Mesendoderm (in vitro differentiated cells): ENCODE results near the gene RALBP1.

Experiments used
- DNase-seq: peaks from one replicate; pipeline ENCODE4 v3.0.0; 2013
- H2AK5ac ChIP-seq: 2 replicates; pipeline ENCODE4 v1.6.1; 2013; ENCODE audit warnings: low read length, inconsistent platforms
- H2BK120ac ChIP-seq: 2 replicates; pipeline ENCODE4 v1.6.1; 2013; ENCODE audit warnings: low read depth, mild to moderate bottlenecking, low read length, moderate library complexity, mixed read lengths
- H2BK15ac ChIP-seq: replicated peaks from 2 replicates; pipeline ENCODE4 v1.6.1; 2013; ENCODE audit warnings: low read depth, mild to moderate bottlenecking, moderate library complexity
- H2BK5ac ChIP-seq: 2 replicates; pipeline ENCODE4 v1.6.1; 2013; ENCODE audit warnings: low read length, inconsistent platforms
- H3K18ac ChIP-seq: 2 replicates; pipeline ENCODE4 v1.6.1; 2013; ENCODE audit warnings: mild to moderate bottlenecking, low read length, mixed read lengths
- H3K23ac ChIP-seq: one replicate; pipeline ENCODE4 v1.6.1; 2013; ENCODE audit warnings: low read length
- H3K27ac ChIP-seq: 2 replicates; pipeline ENCODE4 v1.5.1; 2013; ENCODE audit warnings: low read depth, mild to moderate bottlenecking, inconsistent platforms, low read length, moderate library complexity
- H3K27me3 ChIP-seq: 2 replicates; pipeline ENCODE4 v1.6.1; 2013; ENCODE audit warnings: low read length, control low read depth, mild to moderate bottlenecking, inconsistent platforms; ENCODE audit not compliant: insufficient read depth, poor library complexity
- H3K36me3 ChIP-seq: 2 replicates; pipeline ENCODE4 v1.6.1; 2013; ENCODE audit warnings: low read length, inconsistent platforms; ENCODE audit not compliant: control insufficient read depth, insufficient read depth
- H3K4ac ChIP-seq: one replicate; pipeline ENCODE4 v1.6.1; 2013; ENCODE audit warnings: low read depth, mild to moderate bottlenecking, low read length, moderate library complexity
- H3K4me1 ChIP-seq: 2 replicates; pipeline ENCODE4 v1.6.1; 2013; ENCODE audit warnings: low read depth, low read length, inconsistent platforms; ENCODE audit not compliant: control insufficient read depth
- H3K4me2 ChIP-seq: 2 replicates; pipeline ENCODE4 v1.6.1; 2013; ENCODE audit warnings: low read length
- H3K4me3 ChIP-seq: 2 replicates; pipeline ENCODE4 v1.5.1; 2013; ENCODE audit warnings: mild to moderate bottlenecking, low read length
- H3K56ac ChIP-seq: one replicate; pipeline ENCODE4 v1.6.1; 2013; ENCODE audit warnings: low read length
- H3K79me1 ChIP-seq: 2 replicates; pipeline ENCODE4 v1.6.1; 2013; ENCODE audit warnings: low read length, inconsistent platforms
- H3K79me2 ChIP-seq: 2 replicates; pipeline ENCODE4 v1.6.1; 2013; ENCODE audit warnings: mild to moderate bottlenecking, low read length; ENCODE audit not compliant: control insufficient read depth, insufficient read depth
- H3K9ac ChIP-seq: 2 replicates; pipeline ENCODE4 v1.6.1; 2013; ENCODE audit warnings: low read length, inconsistent platforms
- H4K5ac ChIP-seq: one replicate; pipeline ENCODE4 v1.6.1; 2013; ENCODE audit warnings: low read length
- H4K8ac ChIP-seq: one replicate; pipeline ENCODE4 v1.6.1; 2013; ENCODE audit warnings: low read depth, mild to moderate bottlenecking, control low read depth, low read length, moderate library complexity
- WGBS: extraction: QIAGEN DNeasy Blood & Tissue Kit; methylation state at CpG from one replicate; pipeline ENCODE4 v1.1.7; 2013; ENCODE audit warnings: low lambda C conversion rate, missing lambda C conversion rate; ENCODE audit not compliant: insufficient coverage; ENCODE audit errors: extremely low coverage; 5-methylcytosine and 5-hydroxymethylcytosine counted together

The RALBP1 gene

DNA sequence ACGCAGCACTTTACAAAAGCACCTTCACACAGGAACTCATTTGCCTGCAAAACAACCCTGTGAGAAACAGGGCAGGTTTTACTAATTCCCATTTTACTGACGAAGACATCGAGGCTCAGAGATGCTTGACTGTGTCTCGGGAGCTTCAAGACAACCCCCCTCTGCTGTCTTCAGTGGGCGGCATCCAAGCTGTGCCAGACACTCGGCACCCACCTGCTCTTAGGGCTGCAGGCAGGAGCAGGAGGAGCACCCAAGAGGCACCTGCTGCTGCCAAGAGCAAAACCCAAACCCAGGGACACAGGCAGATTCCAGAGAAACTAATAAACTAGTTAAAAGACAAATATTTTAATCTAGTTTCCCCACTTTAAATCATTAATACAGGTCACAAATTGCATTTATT lies 71.2 kb downstream of the RALBP1 start:
- Histone ChIP-seq H2BK15ac (no peak overlapping the region), H3K36me3 (peaks cover 18% of the 10 kb centered on the region), H3K4me3 (no peak overlapping the region), H3K4me2 (no peak overlapping the region), H2BK120ac (no peak overlapping the region), H3K4me1 (no peaks in the 10 kb centered on the region), H3K23ac (no peak overlapping the region), H2BK5ac (no peak overlapping the region), H3K4ac (no peak overlapping the region), H2AK5ac (no peak overlapping the region), H3K79me2 (no peaks in the 10 kb centered on the region), H4K5ac (no peak overlapping the region), H3K56ac (no peak overlapping the region), H3K9ac (no peak overlapping the region), H3K27me3 (no peaks in the 10 kb centered on the region), H3K79me1 (peaks cover 4% of the 10 kb centered on the region), H3K27ac (no peak overlapping the region), H4K8ac (no peak overlapping the region), H3K18ac (no peak overlapping the region)
- no peak for DNase-seq
- no CpG with 5 or more reads among the region's 6 CpGs for WGBS

GRCh38 chr18:9547782-9548181 lies 72.5 kb downstream of the RALBP1 start:
- DNase-seq: no peak
- H2AK5ac ChIP-seq: no peak overlapping the region

GRCh38 chr18:9549405-9549804 lies 74.1 kb downstream of the RALBP1 start:
- no peak overlapping the region for H2BK15ac ChIP-seq
- no peak overlapping the region for H4K8ac ChIP-seq
- peaks cover 23% of the 10 kb centered on the region for H3K36me3 ChIP-seq
- DNase-seq: no peak
- H3K9ac ChIP-seq: no peak overlapping the region
- no peak overlapping the region for H4K5ac ChIP-seq
- H3K27me3 ChIP-seq: no peaks in the 10 kb centered on the region
- no peak overlapping the region for H3K4me3 ChIP-seq
- H3K79me2 ChIP-seq: no peaks in the 10 kb centered on the region
- H2BK5ac ChIP-seq: no peak overlapping the region
- no peak overlapping the region for H3K18ac ChIP-seq
- H3K4me2 ChIP-seq: no peak overlapping the region
- H2BK120ac ChIP-seq: no peak overlapping the region
- peaks cover 7% of the 10 kb centered on the region for H3K79me1 ChIP-seq
- no peak overlapping the region for H3K56ac ChIP-seq
- H3K4me1 ChIP-seq: no peaks in the 10 kb centered on the region
- no peak overlapping the region for H2AK5ac ChIP-seq
- WGBS: no CpG with 5 or more reads among the region's 7 CpGs
- H3K4ac ChIP-seq: no peak overlapping the region
- H3K23ac ChIP-seq: no peak overlapping the region
- no peak overlapping the region for H3K27ac ChIP-seq

More at GRCh38 chr18:9547782-9548181, 72.5 kb downstream of the RALBP1 start:
- H2BK15ac ChIP-seq: no peak overlapping the region
- H3K4me3 ChIP-seq: no peak overlapping the region
- H4K5ac ChIP-seq: no peak overlapping the region
- H3K56ac ChIP-seq: no peak overlapping the region
- no peaks in the 10 kb centered on the region for H3K79me2 ChIP-seq
- H2BK5ac ChIP-seq: no peak overlapping the region
- H3K4me2 ChIP-seq: no peak overlapping the region
- WGBS: no CpG with 5 or more reads among the region's 7 CpGs
- H2BK120ac ChIP-seq: no peak overlapping the region
- no peaks in the 10 kb centered on the region for H3K4me1 ChIP-seq
- no peak overlapping the region for H3K9ac ChIP-seq
- peak overlapping the region; percentile 37 for H3K27ac ChIP-seq
- no peak overlapping the region for H3K18ac ChIP-seq
- no peak overlapping the region for H4K8ac ChIP-seq
- H3K4ac ChIP-seq: no peak overlapping the region
- H3K36me3 ChIP-seq: peaks cover 20% of the 10 kb centered on the region
- no peak overlapping the region for H3K23ac ChIP-seq
- H3K27me3 ChIP-seq: no peaks in the 10 kb centered on the region
- peaks cover 7% of the 10 kb centered on the region for H3K79me1 ChIP-seq

DNA sequence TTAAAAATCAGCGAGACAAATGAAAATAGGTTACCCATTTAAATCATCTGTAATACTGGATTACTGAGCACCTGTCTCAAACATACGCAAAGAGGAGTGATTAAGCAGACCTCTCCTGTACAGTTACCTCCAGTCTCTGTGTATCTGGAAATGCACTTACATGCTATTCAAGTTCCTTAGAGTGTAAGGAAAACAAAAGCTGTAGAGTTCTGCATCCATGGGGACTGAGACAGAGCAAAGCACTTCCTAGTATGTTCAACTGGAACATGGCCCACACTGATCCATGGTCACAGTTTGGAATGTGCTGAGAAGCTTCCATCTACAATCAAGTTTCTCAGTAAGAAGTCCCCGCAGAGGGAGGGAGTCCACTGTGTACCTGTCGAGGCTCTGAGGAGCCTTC lies 75.1 kb downstream of the RALBP1 start:
- Histone ChIP-seq H4K5ac (no peak overlapping the region), H3K36me3 (peaks cover 22% of the 10 kb centered on the region), H2BK120ac (no peak overlapping the region), H3K79me2 (no peaks in the 10 kb centered on the region), H3K18ac (no peak overlapping the region), H2BK15ac (no peak overlapping the region), H3K27me3 (no peaks in the 10 kb centered on the region), H3K79me1 (peaks cover 7% of the 10 kb centered on the region), H3K9ac (no peak overlapping the region), H2BK5ac (no peak overlapping the region), H2AK5ac (no peak overlapping the region), H4K8ac (no peak overlapping the region), H3K4me1 (no peaks in the 10 kb centered on the region), H3K4ac (no peak overlapping the region), H3K56ac (no peak overlapping the region), H3K4me3 (no peak overlapping the region), H3K23ac (no peak overlapping the region), H3K27ac (no peak overlapping the region), H3K4me2 (no peak overlapping the region)
- DNase-seq: no peak
- no CpG with 5 or more reads among the region's 4 CpGs for WGBS

- H2BK5ac ChIP-seq: no peak overlapping the region
- no peak overlapping the region for H3K4me2 ChIP-seq
- H4K8ac ChIP-seq: no peak overlapping the region
- no peaks in the 10 kb centered on the region for H3K27me3 ChIP-seq
- DNase-seq: no peak
- H4K5ac ChIP-seq: no peak overlapping the region
- H2AK5ac ChIP-seq: no peak overlapping the region
- no peak overlapping the region for H3K9ac ChIP-seq
- H3K18ac ChIP-seq: no peak overlapping the region
- no peak overlapping the region for H2BK15ac ChIP-seq
- H3K27ac ChIP-seq: no peak overlapping the region
- peaks cover 21% of the 10 kb centered on the region for H3K36me3 ChIP-seq
- H3K23ac ChIP-seq: no peak overlapping the region
- no peak overlapping the region for H3K56ac ChIP-seq
- no peak overlapping the region for H3K4me3 ChIP-seq
- no CpG with 5 or more reads among the region's 3 CpGs for WGBS
- no peak overlapping the region for H3K4ac ChIP-seq
- H3K4me1 ChIP-seq: no peaks in the 10 kb centered on the region
- H3K79me2 ChIP-seq: no peaks in the 10 kb centered on the region
- peaks cover 7% of the 10 kb centered on the region for H3K79me1 ChIP-seq
- H2BK120ac ChIP-seq: no peak overlapping the region
These were observed 76.9 kb downstream of the RALBP1 start for GRCh38 chr18:9552191-9552590.

GRCh38 chr18:9552616-9553015 lies 77.3 kb downstream of the RALBP1 start:
- no peak overlapping the region for H2BK120ac ChIP-seq
- no peak overlapping the region for H4K5ac ChIP-seq
- no peak overlapping the region for H3K4ac ChIP-seq
- H3K36me3 ChIP-seq: peaks cover 19% of the 10 kb centered on the region
- no peaks in the 10 kb centered on the region for H3K27me3 ChIP-seq
- H3K27ac ChIP-seq: no peak overlapping the region
- no peak overlapping the region for H2AK5ac ChIP-seq
- H2BK15ac ChIP-seq: no peak overlapping the region
- no peak for DNase-seq
- no peaks in the 10 kb centered on the region for H3K79me2 ChIP-seq
- H3K4me1 ChIP-seq: no peaks in the 10 kb centered on the region
- H3K79me1 ChIP-seq: peaks cover 6% of the 10 kb centered on the region
- H3K4me2 ChIP-seq: no peak overlapping the region
- H4K8ac ChIP-seq: no peak overlapping the region
- peak overlapping the region; percentile 16 for H3K4me3 ChIP-seq
- WGBS: no CpG with 5 or more reads among the region's 4 CpGs
- H3K9ac ChIP-seq: no peak overlapping the region
- H3K23ac ChIP-seq: no peak overlapping the region
- no peak overlapping the region for H3K56ac ChIP-seq
- no peak overlapping the region for H2BK5ac ChIP-seq
- H3K18ac ChIP-seq: no peak overlapping the region
